ENCODE measurements around the gene OR10A3.

Gene OR10A3

GRCh38 chr11:7911011-7911410 is 30.5 kb downstream of the OR10A3 start:
- no peaks in the 10 kb centered on the region for H3K9me2 ChIP-seq (replicated peaks; ENCODE audit: insufficient read depth, low read length)
- no peaks in the 10 kb centered on the region for H3K9me3 ChIP-seq (replicated peaks; ENCODE audit: insufficient read depth, low read length)
- H4K20me1 ChIP-seq (ENCODE audit: insufficient read depth, low read length): no peaks in the 10 kb centered on the region
- no peak overlapping the region for H2AFZ ChIP-seq (ENCODE audit: low read length)
- H3K4me1 ChIP-seq (ENCODE audit: low read length): no peaks in the 10 kb centered on the region
- no peak overlapping the region for H3K4me3 ChIP-seq (ENCODE audit: low read length)
- no peak overlapping the region for H3K9ac ChIP-seq (ENCODE audit: low read length)
- no peaks in the 10 kb centered on the region for H3K79me2 ChIP-seq (ENCODE audit: low read length)
- H3K4me2 ChIP-seq (ENCODE audit: low read depth, low read length): no peak overlapping the region
- no peaks in the 10 kb centered on the region for H3K27me3 ChIP-seq (replicated peaks; ENCODE audit: insufficient read depth, low read length)
- H3K36me3 ChIP-seq (replicated peaks; ENCODE audit: insufficient read depth, low read length): no peaks in the 10 kb centered on the region
- no peak overlapping the region for H3K27ac ChIP-seq (ENCODE audit: low read length)
- no peaks in the 10 kb centered on the region for H3F3A ChIP-seq (ENCODE audit: insufficient read depth, low read length)
- DNase-seq: no peak
- TF ChIP-seq EZH2 (optimal IDR thresholded peaks at IDR 0.05; ENCODE audit: low read depth, low read length): no peak
- TF ChIP-seq EZH2phosphoT487 (IDR thresholded peaks at IDR 0.05; ENCODE audit: low read length): no peak
- TF ChIP-seq, protein P1, sequence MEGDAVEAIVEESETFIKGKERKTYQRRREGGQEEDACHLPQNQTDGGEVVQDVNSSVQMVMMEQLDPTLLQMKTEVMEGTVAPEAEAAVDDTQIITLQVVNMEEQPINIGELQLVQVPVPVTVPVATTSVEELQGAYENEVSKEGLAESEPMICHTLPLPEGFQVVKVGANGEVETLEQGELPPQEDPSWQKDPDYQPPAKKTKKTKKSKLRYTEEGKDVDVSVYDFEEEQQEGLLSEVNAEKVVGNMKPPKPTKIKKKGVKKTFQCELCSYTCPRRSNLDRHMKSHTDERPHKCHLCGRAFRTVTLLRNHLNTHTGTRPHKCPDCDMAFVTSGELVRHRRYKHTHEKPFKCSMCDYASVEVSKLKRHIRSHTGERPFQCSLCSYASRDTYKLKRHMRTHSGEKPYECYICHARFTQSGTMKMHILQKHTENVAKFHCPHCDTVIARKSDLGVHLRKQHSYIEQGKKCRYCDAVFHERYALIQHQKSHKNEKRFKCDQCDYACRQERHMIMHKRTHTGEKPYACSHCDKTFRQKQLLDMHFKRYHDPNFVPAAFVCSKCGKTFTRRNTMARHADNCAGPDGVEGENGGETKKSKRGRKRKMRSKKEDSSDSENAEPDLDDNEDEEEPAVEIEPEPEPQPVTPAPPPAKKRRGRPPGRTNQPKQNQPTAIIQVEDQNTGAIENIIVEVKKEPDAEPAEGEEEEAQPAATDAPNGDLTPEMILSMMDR (IDR thresholded peaks at IDR 0.05; ENCODE audit: low read length): no peak

GRCh38 chr11:7910286-7910788 is 31.2 kb downstream of the OR10A3 start:
- TF ChIP-seq, protein P1 (IDR thresholded peaks at IDR 0.05; ENCODE audit: low read length): no peak
- no peak for TF ChIP-seq EZH2phosphoT487 (IDR thresholded peaks at IDR 0.05; ENCODE audit: low read length)
- no peak for TF ChIP-seq EZH2 (optimal IDR thresholded peaks at IDR 0.05; ENCODE audit: low read depth, low read length)
- Histone ChIP-seq H3K9me2 (replicated peaks; ENCODE audit: insufficient read depth, low read length) (no peaks in the 10 kb centered on the region), H3K27ac (ENCODE audit: low read length) (no peak overlapping the region), H3K4me3 (ENCODE audit: low read length) (no peak overlapping the region), H3K79me2 (ENCODE audit: low read length) (no peaks in the 10 kb centered on the region), H3K4me2 (ENCODE audit: low read depth, low read length) (no peak overlapping the region), H4K20me1 (ENCODE audit: insufficient read depth, low read length) (no peaks in the 10 kb centered on the region), H3K4me1 (ENCODE audit: low read length) (no peaks in the 10 kb centered on the region), H3F3A (ENCODE audit: insufficient read depth, low read length) (no peaks in the 10 kb centered on the region), H2AFZ (ENCODE audit: low read length) (no peak overlapping the region), H3K9me3 (replicated peaks; ENCODE audit: insufficient read depth, low read length) (no peaks in the 10 kb centered on the region), H3K27me3 (replicated peaks; ENCODE audit: insufficient read depth, low read length) (no peaks in the 10 kb centered on the region), H3K9ac (ENCODE audit: low read length) (no peak overlapping the region), H3K36me3 (replicated peaks; ENCODE audit: insufficient read depth, low read length) (no peaks in the 10 kb centered on the region)
- no peak for DNase-seq

- Histone ChIP-seq H3K4me3 (ENCODE audit: low read length) (no peak overlapping the region), H3K79me2 (ENCODE audit: low read length) (no peaks in the 10 kb centered on the region), H3F3A (ENCODE audit: insufficient read depth, low read length) (no peaks in the 10 kb centered on the region), H3K9ac (ENCODE audit: low read length) (no peak overlapping the region), H2AFZ (ENCODE audit: low read length) (no peak overlapping the region), H3K4me1 (ENCODE audit: low read length) (no peaks in the 10 kb centered on the region), H3K4me2 (ENCODE audit: low read depth, low read length) (no peak overlapping the region), H3K27ac (ENCODE audit: low read length) (no peak overlapping the region), H3K27me3 (replicated peaks; ENCODE audit: insufficient read depth, low read length) (no peaks in the 10 kb centered on the region), H3K9me2 (replicated peaks; ENCODE audit: insufficient read depth, low read length) (no peaks in the 10 kb centered on the region), H4K20me1 (ENCODE audit: insufficient read depth, low read length) (no peaks in the 10 kb centered on the region), H3K9me3 (replicated peaks; ENCODE audit: insufficient read depth, low read length) (no peaks in the 10 kb centered on the region), H3K36me3 (replicated peaks; ENCODE audit: insufficient read depth, low read length) (no peaks in the 10 kb centered on the region)
- TF ChIP-seq, protein P1 (IDR thresholded peaks at IDR 0.05; ENCODE audit: low read length): no peak
- no peak for TF ChIP-seq EZH2phosphoT487 (IDR thresholded peaks at IDR 0.05; ENCODE audit: low read length)
- no peak for TF ChIP-seq EZH2 (optimal IDR thresholded peaks at IDR 0.05; ENCODE audit: low read depth, low read length)
- no peak for DNase-seq
Observed at GRCh38 chr11:7909585-7910285, 31.8 kb downstream of the OR10A3 start.

Measured in MM.1S (cell line).